Motor neuron (in vitro differentiated cells): ENCODE data around the gene ATP2B3. TPM values are rescaled to one million over a fixed set of nuclear protein-coding genes. Genes with fewer than 3 reads are reported as not detected.
A peak's percentile ranks its signal among the peaks of the same experiment; 100 is the strongest.

Source experiments
- ATAC-seq, 8 experiments: fragments of 200-7000 bp; cut with Tn5 transposase; replicated peaks in 6 of 8; 2 replicates each; pipeline ENCODE4 v1.8.0; 2021; ENCODE audit warnings: mild to moderate bottlenecking in 8 of 8, moderate library complexity in 8 of 8
- H3K27ac ChIP-seq, 2 donors: fragments of 250-450 bp; sonication (Bioruptor Pico); 2 replicates each; pipeline ENCODE4 v1.9.0; 2021; ENCODE audit warnings: antibody characterized with exemption in 2 of 2, mild to moderate bottlenecking in 2 of 2, moderate library complexity in 1 of 2
- H3K4me1 ChIP-seq, 2 donors: fragments of 250-450 bp; sonication (Bioruptor Pico); replicated peaks in 1 of 2; 2 replicates each; pipeline ENCODE4 v1.6.1; 2021; ENCODE audit warnings: antibody characterized with exemption in 2 of 2, mild to moderate bottlenecking in 2 of 2, moderate library complexity in 1 of 2
- H3K4me3 ChIP-seq, 5 donors: fragments of 250-450 bp; sonication (Bioruptor Pico); 2 replicates each; pipeline ENCODE4 v1.9.0; 2021; ENCODE audit warnings: antibody characterized with exemption in 5 of 5, mild to moderate bottlenecking in 5 of 5, moderate library complexity in 4 of 5
- WGBS, 10 experiments: fragments of 450-650 bp; shearing (Covaris generic); methylation state at CpG; one replicate each; pipeline ENCODE4 v1.0.0; 2022; 5-methylcytosine and 5-hydroxymethylcytosine counted together
- in situ Hi-C, 9 experiments: fragments of 400-800 bp; cut with MboI; loops; one replicate each; pipeline ENCODE4 v1.15.0; 2021; ENCODE audit warnings: low sequenced_read_pairs in 9 of 9, low pct_unique_long_range_greater_than_20kb in 2 of 9; ENCODE audit not compliant: unreplicated experiment in 9 of 9
- total RNA-seq, 8 experiments: library from RNA; unstranded; fragments of 300-600 nt; gene quantifications; 2 replicates each; pipeline versions ENCODE4 v1.2.3 to v1.2.4, GENCODE V29; 2022

ATP2B3 gene
- total RNA-seq, 8 experiments from 2014 or later = 0.17 to 4.4 (median 0.66) TPM; not detected in 2

GRCh38 chrX:153502796-153503195 lies 14.6 kb upstream of the ATP2B3 start:
- Histone ChIP-seq H3K27ac (no peak overlapping the region), H3K4me3 (no peak overlapping the region), H3K4me1 (peaks cover 0 to 2% of the 10 kb centered on the region in 2 donors)
- no CpG with 5 or more reads among the region's 14 CpGs for WGBS, 10 experiments
- ATAC-seq = no peak
- in situ Hi-C loops = no loop called here

GRCh38 chrX:153504445-153505016 lies 12.9 kb upstream of the ATP2B3 start:
- ATAC-seq = no peak
- Histone ChIP-seq H3K4me1 (peaks cover 0 to 3% of the 10 kb centered on the region in 2 donors), H3K27ac (no peak overlapping the region), H3K4me3 (no peak overlapping the region)
- WGBS, 10 experiments = 78% methylated on average over 3 of the region's 26 CpGs; no CpG with 5 or more reads in 9 of the 10 experiments
- in situ Hi-C loops = no loop called here

DNA sequence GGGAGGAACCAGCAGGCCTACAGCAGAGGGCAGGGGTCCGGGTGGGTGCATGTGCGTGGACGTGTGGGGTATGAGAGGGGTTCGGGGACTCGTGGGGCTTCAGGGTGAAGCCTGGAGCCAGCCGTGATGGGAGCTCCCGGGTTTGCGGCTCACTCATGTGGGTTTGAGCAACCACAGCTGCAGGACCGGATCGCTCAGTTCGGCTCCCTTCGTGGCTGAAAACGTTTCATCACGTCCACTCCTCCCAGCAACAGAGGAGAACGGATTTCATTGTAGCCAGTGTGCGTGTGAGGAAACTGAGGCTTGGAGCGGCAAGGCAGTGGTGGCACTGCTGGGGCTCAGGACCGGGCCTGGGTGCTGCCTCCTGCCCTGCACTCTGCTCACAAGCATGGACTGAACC lies 12.1 kb upstream of the ATP2B3 start:
- no peak for ATAC-seq
- Histone ChIP-seq H3K4me1 (peaks cover 0 to 3% of the 10 kb centered on the region in 2 donors), H3K27ac (no peak overlapping the region), H3K4me3 (no peak overlapping the region)
- WGBS, 10 experiments = no CpG with 5 or more reads among the region's 18 CpGs
- in situ Hi-C loops = no loop called here

- Histone ChIP-seq H3K4me1 (peaks cover 0 to 3% of the 10 kb centered on the region in 2 donors), H3K27ac (no peak overlapping the region), H3K4me3 (no peak overlapping the region)
- in situ Hi-C loops = no loop called here
- ATAC-seq = peak; percentile 98 to 100 (median 99)
- WGBS, 10 experiments = 40 to 62% methylated on average over 1 to 2 of the region's 19 CpGs; no CpG with 5 or more reads in 8 of the 10 experiments
Observed at GRCh38 chrX:153507484-153508178, 9.8 kb upstream of the ATP2B3 start.

GRCh38 chrX:153509592-153509991 lies 7.8 kb upstream of the ATP2B3 start:
- ATAC-seq = no peak
- no peak overlapping the region for H3K27ac ChIP-seq
- peaks cover 0 to 3% of the 10 kb centered on the region in 2 donors for H3K4me1 ChIP-seq
- WGBS, 10 experiments = 90% methylated on average over 2 of the region's 14 CpGs; no CpG with 5 or more reads in 9 of the 10 experiments
- in situ Hi-C loops = no loop called here
- H3K4me3 ChIP-seq = no peak overlapping the region

DNA sequence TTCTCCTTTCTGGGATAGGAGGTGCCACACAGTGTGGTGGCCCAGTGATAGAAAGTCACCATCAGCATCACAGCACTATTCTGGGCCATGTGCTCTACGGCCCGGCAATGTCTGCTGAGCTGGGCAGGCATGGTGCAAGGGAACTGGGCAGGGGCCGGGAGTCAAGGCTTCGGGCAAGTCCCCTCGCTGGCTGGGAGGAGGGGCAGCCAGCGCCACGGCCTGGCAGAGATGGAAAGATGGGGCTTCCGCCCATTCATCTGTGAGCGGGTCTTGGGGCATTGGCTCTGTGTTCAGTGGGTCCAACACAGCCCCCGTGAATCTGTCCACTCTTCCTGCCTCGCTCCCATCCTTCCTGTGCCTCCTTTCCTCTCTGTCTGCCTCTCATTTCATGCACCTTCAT lies 7.1 kb upstream of the ATP2B3 start:
- in situ Hi-C loops = no loop called here
- whole genome bisulfite sequencing, 10 experiments = 60 to 76% methylated on average over 3 to 5 of the region's 11 CpGs; no CpG with 5 or more reads in 8 of the 10 experiments

GRCh38 chrX:153511784-153512500 lies 5.5 kb upstream of the ATP2B3 start:
- peaks cover 0 to 3% of the 10 kb centered on the region in 2 donors for H3K4me1 ChIP-seq
- in situ Hi-C loops = no loop called here
- no peak overlapping the region for H3K27ac ChIP-seq
- WGBS, 10 experiments = 40 to 42% methylated on average over 3 to 6 of the region's 17 CpGs; no CpG with 5 or more reads in 8 of the 10 experiments
- H3K4me3 ChIP-seq = no peak overlapping the region
- no peak for ATAC-seq

More for the DNA sequence above, 7.1 kb upstream of the ATP2B3 start:
- H3K4me1 ChIP-seq = peaks cover 0 to 3% of the 10 kb centered on the region in 2 donors
- H3K4me3 ChIP-seq = no peak overlapping the region
- ATAC-seq = no peak
- H3K27ac ChIP-seq = no peak overlapping the region

DNA sequence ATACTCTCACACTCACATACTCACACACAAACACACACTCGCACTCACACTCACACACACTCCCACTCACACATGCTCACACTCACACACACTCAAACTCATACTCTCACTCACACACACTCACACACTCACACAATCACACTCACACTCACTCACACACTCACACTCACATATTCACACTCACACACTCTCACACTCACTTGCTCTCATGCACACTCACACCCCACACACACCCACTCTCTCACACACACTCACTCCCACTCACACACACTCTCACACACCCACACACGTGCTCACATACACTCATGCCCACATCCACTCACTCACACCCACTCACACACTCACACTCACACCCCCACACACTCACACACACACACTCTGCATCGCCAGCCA lies 4.9 kb upstream of the ATP2B3 start:
- ATAC-seq = no peak
- Histone ChIP-seq H3K4me3 (no peak overlapping the region), H3K27ac (no peak overlapping the region), H3K4me1 (peaks cover 0 to 3% of the 10 kb centered on the region in 2 donors)
- in situ Hi-C loops = no loop called here
- 36 to 100% methylated on average over 1 to 2 of the region's 3 CpGs; no CpG with 5 or more reads in 8 of the 10 experiments for WGBS, 10 experiments

DNA sequence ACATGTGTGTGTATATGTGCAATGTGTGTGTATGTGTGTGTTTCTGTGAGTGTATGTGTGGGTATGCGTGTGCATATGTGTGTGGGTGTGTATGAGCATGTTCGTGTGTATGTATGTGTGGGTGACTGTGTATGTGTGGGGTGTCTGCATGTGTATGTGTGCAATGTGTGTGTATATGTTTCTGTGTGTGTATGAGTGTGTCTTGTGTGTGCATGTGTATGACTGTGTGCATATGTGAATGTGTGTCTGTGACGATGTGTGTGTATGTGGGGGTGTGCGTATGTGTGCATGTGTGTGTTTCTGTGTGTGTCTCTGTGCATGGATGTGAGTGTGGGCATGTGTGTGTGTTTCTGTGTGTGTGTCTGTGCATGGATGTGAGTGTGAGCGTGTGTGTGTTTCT lies 4.2 kb upstream of the ATP2B3 start:
- Histone ChIP-seq H3K4me1 (no peaks in the 10 kb centered on the region), H3K4me3 (no peak overlapping the region), H3K27ac (no peak overlapping the region)
- in situ Hi-C loops = no loop called here
- 60 to 100% methylated on average over 1 of the region's 5 CpGs; no CpG with 5 or more reads in 8 of the 10 experiments for WGBS, 10 experiments
- ATAC-seq = no peak

DNA sequence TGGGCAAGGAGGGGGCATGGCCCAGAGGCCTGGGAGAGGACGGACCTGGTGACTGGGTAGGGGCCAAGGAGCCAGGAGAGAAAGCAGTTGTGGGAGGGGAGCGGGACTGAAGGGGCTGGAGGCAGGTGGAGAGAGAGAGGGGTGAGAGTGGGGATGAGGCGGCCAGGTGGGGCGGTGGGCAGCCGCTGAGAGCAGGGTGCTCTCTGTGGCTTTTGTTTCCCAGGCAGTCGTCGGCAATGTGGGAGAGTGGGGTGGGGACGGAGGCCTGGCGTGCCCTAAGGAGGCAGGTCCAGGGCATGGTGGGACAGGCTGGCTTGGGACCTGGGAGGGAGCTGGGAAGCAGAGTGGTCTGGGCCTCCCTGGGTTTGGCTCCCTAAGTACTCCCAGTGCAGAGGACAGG lies 3.2 kb upstream of the ATP2B3 start:
- no peak overlapping the region for H3K4me3 ChIP-seq
- no peak for ATAC-seq
- no peak overlapping the region for H3K27ac ChIP-seq
- H3K4me1 ChIP-seq = no peaks in the 10 kb centered on the region
- WGBS, 10 experiments = no CpG with 5 or more reads among the region's 9 CpGs
- in situ Hi-C loops = no loop called here

DNA sequence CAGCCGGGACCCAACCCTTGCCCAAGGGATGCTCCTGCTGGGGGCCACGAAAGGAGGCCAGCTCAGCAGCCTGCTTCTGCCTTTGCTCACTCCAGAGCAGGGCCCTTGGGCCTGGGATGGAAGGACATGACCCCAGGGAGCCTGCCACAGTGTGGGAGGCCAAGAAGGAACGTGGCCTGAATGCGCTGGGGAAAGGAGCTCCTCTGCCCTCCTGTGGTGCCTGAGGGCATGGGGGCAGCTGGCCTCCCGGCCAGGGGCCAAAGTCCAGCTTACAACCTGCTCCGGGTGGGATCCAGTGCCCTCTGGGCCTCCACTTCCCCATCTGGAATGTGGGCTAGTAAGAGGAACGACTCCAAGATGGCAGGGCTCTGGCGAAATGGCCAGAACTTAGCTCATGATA lies 2.0 kb upstream of the ATP2B3 start:
- no peaks in the 10 kb centered on the region for H3K4me1 ChIP-seq
- in situ Hi-C loops = no loop called here
- no peak overlapping the region for H3K27ac ChIP-seq
- WGBS, 10 experiments = no CpG with 5 or more reads among the region's 8 CpGs
- ATAC-seq = no peak
- no peak overlapping the region for H3K4me3 ChIP-seq

- WGBS, 10 experiments = 29 to 69% methylated on average over 5 to 7 of the region's 9 CpGs; no CpG with 5 or more reads in 8 of the 10 experiments
- ATAC-seq = no peak
Observed at GRCh38 chrX:153516073-153516472, 1.4 kb upstream of the ATP2B3 start.

More at GRCh38 chrX:153516073-153516472, 1.4 kb upstream of the ATP2B3 start:
- in situ Hi-C loops = no loop called here
- Histone ChIP-seq H3K27ac (no peak overlapping the region), H3K4me3 (no peak overlapping the region), H3K4me1 (no peaks in the 10 kb centered on the region)
